ENCODE data around the gene NCKAP5.

NCKAP5 gene

DNA sequence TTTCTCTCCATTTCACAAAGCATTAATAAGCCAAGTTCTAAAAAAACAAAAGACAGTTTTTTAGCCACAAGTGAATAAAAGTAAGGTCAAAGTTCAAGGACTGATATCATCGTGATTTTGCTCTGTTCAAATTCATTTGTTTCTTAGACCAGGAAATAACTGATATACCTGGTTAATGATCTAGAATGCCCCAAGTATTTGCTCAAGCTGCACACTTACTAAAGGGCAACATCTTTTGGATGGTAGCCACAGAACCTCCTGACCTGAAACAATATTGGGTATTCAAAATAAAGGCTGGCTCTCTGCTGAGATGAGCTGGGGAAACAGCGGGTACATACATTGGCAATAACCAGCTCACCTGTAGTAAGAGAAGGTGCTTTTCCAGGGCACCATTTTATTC lies 583.5 kb downstream of the NCKAP5 start:
- DNase-seq (ENCODE audit: low read depth): no peak

GRCh38 chr2:132980304-132980703 lies 588.0 kb downstream of the NCKAP5 start:
- no peak for DNase-seq (ENCODE audit: low read depth)

GRCh38 chr2:132979339-132980093 lies 588.7 kb downstream of the NCKAP5 start:
- no peak for DNase-seq (ENCODE audit: low read depth)

GRCh38 chr2:132978840-132979239 lies 589.4 kb downstream of the NCKAP5 start:
- DNase-seq (ENCODE audit: low read depth): no peak

- no peak for DNase-seq (ENCODE audit: low read depth)
Observed at GRCh38 chr2:132977812-132978529, 590.3 kb downstream of the NCKAP5 start.

DNA sequence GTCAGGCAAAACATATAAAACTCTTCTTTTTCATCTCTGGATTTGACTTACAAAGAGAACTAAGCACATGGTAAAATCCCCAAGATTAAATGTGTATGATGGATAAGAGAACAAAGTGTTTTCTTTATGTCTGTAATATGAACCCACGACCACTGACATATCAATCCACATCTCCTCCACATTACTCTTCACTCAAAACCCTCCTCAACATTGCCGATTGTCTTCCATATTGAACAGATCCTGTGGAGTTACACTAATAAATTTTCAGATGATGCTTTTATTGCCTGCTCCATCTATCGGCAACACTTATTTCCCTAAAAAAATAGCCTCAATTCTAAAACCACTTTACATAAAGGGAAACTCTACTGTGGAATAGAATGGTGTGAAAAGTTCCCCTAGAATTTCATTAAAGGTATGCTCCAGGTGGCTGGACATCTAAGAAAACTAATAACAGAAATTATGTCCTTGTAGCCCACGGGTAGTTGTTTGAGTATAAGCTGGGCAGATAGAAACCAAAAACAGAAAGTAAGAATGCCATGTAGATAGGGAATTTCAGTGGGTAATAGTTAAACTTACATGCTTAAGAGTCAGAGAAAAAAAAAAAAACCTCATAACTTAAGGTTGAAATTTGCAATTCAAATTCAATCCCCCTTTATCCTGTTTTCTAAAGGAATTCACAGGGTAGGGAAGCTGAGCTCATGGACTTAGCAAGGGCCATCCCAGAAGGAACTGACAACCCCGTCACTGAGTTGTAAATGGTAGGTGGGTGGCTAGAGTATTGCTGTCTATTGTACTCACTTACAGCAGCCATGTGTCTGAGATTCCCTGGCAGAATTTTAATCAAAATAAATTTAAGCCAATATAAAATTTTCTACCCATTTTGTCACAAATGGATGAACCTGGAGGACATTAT lies 592.8 kb downstream of the NCKAP5 start:
- DNase-seq (ENCODE audit: low read depth): no peak

DNA sequence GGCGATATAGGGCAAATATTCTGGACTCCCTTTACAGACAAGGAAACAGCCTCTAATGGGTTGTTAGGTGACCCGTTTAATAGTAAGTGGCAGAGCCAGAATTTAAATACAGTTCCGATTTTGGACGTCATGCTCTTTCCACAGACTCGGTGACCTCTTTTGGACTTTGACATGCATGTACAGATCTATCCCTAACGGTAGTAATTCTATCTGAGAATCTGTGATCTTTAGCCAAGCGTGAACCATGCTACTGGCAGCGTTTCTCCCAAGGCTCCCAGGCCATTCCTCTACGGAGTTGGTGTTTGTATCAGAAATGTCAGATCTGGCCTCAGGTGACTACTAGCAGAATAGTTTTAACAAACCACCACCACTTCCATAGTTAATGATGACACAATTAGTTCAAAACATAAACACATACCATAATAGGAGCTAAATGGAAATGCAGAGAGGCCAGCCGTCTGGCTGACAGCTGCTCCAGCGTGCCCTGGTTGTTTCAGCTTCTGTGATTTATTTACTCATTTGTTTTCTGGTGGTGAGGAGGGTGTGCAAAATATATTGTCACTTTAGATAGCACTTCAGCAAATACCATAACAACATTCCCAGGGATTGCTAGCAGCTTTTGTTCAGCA lies 593.7 kb downstream of the NCKAP5 start:
- DNase-seq (ENCODE audit: low read depth): no peak

DNA sequence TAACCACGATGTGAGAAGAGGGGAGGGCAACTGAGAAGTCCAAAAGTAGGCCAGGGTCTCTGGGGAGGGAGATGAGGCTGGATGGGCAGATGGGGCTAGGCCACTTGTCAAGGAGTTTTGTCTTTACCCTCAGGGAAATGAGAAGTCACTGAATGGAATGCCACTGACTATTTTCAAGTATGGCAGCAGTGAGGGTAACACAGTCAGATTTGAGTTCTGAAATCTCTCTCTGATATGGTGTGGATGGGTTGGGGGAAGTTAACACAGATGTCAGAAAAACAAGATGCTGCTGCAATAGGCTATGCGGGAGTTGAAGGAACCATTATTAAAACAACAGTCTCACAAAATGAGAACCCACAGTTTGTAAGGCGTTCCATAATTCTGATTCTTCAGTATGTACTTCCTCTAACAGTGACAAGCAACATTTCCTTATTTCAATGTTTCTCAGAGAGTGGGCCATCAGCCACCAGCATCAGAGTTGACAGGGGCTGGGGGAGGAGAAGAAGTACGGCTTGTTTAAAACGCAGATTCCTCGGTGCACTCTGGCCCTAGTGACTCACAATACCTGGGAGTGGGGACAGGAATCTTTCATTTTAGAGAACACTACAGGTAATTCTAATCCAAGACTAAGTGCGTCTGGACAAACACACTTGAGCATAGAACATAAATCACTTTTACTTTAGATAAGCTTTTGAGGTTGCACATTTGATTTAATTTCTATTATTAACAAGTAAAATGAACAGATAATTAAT lies 596.8 kb downstream of the NCKAP5 start:
- no peak for DNase-seq (ENCODE audit: low read depth)

DNA sequence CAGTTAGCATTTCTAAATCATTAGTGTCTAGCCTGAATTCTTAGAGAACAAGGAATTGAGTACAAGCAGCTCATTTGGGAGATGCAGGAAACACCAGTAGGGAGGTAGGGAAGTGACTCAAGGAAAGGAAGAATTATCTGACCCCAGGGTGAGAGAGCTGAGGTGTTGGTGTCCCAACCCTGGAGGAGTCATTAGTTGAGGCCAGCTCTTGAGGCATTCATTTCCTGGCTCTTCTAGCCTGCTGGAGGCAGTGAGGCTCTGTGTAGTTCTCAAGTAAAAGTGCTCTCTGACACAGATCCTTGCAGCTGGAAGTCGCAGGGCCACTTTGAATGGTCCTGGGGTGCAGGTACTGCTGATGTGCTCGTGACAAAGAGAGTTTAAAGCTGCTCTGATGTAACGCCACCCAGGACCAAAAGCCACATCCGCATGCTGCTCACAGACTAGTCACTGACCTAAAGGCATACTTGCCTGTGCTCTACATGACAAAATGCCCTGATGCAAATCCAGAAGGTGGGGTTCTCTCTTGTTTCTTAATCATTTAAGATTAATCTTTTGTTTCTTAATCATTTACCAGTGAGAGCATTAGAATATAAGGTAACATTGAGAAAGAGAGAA lies 598.8 kb downstream of the NCKAP5 start:
- DNase-seq (ENCODE audit: low read depth): no peak

GRCh38 chr2:132965460-132965859 lies 602.8 kb downstream of the NCKAP5 start:
- no peak for DNase-seq (ENCODE audit: low read depth)

DNA sequence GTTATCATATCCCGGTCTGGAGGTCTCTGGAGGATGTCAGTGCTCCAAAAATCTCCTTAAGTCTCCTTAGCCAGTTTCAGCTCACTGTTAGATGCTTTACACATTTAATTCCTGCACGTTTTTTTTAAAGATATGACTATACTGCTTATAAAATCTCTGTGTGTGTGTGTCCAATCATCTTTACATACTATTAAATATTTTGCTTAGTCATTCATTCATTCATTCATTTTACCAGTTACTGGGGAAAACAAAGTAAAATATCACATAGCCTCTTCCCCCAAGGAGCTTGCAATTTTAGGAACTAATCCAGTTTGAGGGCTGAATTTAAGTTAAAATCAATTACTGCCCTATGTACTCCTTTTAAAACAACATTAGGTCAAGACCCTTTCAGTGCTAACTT lies 605.1 kb downstream of the NCKAP5 start:
- DNase-seq (ENCODE audit: low read depth): no peak

DNA sequence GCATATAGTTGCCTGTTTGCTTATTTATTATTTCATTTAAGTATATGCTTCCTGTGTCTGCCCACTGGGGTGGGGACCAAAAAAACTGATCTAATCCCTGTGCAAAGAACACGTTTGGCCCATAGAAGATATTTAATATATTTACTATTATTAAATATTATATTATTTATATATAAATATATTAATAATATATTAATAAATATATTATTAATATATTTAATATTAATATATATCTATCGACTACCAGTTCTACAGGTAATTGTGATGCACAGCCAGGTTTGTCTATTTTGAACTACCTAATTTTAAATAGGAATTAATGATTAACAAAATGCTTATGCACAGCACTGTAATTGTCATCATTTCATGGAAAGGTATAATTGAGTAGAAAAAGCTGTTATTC lies 609.4 kb downstream of the NCKAP5 start:
- no peak for DNase-seq (ENCODE audit: low read depth)

DNA sequence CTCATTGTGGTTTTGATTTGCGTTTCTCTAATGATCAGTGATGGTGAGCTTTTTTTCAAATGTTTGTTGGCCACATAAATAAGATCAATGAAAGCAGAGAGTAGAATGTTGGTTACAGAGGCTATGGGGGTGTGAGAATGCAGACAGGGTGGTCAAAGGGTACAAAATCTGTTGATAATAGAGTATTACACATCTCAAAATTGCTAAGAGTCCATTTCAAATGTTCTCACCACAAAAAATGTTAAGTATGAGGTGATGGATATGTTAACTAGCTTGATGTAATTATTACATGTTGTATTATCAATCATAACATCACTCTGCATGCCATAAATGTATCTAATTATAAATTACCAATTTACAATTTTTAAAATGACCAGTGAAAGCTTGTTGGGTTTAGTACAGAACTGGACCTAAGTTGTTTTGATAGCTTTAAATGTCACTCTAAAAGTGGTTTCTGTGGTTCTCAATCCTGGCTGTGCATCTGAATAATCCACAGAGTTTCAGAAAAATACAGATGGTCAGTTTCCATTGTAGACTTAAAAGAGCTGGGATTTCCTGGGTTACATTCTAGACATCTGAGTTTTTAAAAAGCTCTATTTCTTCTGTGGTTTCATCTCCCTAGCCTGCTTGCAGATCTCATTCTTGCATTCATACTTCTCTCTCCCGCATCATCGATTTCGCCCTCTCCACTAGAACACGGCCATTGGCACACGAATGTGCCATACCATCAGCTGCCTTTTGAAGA lies 612.2 kb downstream of the NCKAP5 start:
- DNase-seq (ENCODE audit: low read depth): no peak

GRCh38 chr2:132953771-132954170 lies 614.5 kb downstream of the NCKAP5 start:
- no peak for DNase-seq (ENCODE audit: low read depth)

GRCh38 chr2:132951008-132951714 lies 617.1 kb downstream of the NCKAP5 start:
- DNase-seq (ENCODE audit: low read depth): no peak

DNA sequence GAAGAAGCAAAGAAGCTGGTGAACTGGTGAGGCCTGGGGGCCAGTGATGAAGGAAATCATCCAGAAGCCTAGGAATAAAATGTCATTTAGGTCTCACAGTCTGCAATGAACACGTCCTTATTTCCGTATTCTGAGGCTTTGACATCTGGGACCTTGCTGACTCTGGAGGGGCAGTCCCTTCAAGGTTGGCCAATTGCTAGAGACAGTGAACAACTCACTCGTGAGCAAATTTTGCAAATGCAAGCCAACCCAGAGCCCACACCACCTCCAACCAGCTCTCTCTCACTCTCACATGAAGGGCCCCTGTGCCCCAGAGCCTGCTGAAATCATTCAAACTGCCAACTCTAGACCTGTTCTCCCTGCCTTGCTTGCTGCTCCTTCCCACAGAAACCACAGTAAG lies 619.2 kb downstream of the NCKAP5 start:
- DNase-seq (ENCODE audit: low read depth): no peak

- DNase-seq (ENCODE audit: low read depth): no peak
Observed at GRCh38 chr2:132948211-132948610, 620.1 kb downstream of the NCKAP5 start.

GRCh38 chr2:132943829-132944228 lies 624.4 kb downstream of the NCKAP5 start:
- DNase-seq (ENCODE audit: low read depth): no peak

GRCh38 chr2:132941296-132942020 lies 626.8 kb downstream of the NCKAP5 start:
- DNase-seq (ENCODE audit: low read depth): no peak
